Right lobe of liver (tissue), 4 donors: Measurements from ENCODE around the gene XCL1.

ENCODE experiments used
- POLR2A ChIP-seq: fragments of 450-650 bp; IDR thresholded peaks from one replicate; pipeline ENCODE4 v1.6.1; 2017; ENCODE audit warnings: antibody characterized with exemption, mild to moderate bottlenecking
- TF ChIP-seq, protein P1 (sequence below), 4 donors: fragments of 200-600 bp in 3 of 4; fragments of 450-650 bp in 1 of 4; IDR thresholded peaks; one replicate each; pipeline versions ENCODE4 v1.5.1 to v1.8.0; 2016 to 2022; ENCODE audit warnings: antibody characterized with exemption in 4 of 4, mild to moderate bottlenecking in 2 of 4
- donor health status: DM: no; HTN: no; CAD: no.
- donor health status: DM: no; HTN: no; CAD: no.
- donor health status: DM: no; HTN: yes; CAD: no.

GRCh38 chr1:168554603-168555483, 21.6 kb upstream of the XCL1 start:
- TF ChIP-seq, protein P1, sequence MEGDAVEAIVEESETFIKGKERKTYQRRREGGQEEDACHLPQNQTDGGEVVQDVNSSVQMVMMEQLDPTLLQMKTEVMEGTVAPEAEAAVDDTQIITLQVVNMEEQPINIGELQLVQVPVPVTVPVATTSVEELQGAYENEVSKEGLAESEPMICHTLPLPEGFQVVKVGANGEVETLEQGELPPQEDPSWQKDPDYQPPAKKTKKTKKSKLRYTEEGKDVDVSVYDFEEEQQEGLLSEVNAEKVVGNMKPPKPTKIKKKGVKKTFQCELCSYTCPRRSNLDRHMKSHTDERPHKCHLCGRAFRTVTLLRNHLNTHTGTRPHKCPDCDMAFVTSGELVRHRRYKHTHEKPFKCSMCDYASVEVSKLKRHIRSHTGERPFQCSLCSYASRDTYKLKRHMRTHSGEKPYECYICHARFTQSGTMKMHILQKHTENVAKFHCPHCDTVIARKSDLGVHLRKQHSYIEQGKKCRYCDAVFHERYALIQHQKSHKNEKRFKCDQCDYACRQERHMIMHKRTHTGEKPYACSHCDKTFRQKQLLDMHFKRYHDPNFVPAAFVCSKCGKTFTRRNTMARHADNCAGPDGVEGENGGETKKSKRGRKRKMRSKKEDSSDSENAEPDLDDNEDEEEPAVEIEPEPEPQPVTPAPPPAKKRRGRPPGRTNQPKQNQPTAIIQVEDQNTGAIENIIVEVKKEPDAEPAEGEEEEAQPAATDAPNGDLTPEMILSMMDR (IDR thresholded peaks at IDR 0.05) = no peak
- no peak for TF ChIP-seq POLR2A
